ENCODE data around the gene RPIA.

RPIA gene

GRCh38 chr2:88693911-88694414, 2.5 kb downstream of the RPIA start:
- in situ Hi-C loops (cut with MboI; ENCODE audit: low sequenced_read_pairs, unreplicated experiment), result no loop called here
- no peak for DNase-seq (ENCODE audit: low spot score)

GRCh38 chr2:88696611-88697010, 5.1 kb downstream of the RPIA start:
- DNase-seq (ENCODE audit: low spot score), result no peak
- in situ Hi-C loops (cut with MboI; ENCODE audit: low sequenced_read_pairs, unreplicated experiment), result no loop called here
- TF ChIP-seq, protein P1, sequence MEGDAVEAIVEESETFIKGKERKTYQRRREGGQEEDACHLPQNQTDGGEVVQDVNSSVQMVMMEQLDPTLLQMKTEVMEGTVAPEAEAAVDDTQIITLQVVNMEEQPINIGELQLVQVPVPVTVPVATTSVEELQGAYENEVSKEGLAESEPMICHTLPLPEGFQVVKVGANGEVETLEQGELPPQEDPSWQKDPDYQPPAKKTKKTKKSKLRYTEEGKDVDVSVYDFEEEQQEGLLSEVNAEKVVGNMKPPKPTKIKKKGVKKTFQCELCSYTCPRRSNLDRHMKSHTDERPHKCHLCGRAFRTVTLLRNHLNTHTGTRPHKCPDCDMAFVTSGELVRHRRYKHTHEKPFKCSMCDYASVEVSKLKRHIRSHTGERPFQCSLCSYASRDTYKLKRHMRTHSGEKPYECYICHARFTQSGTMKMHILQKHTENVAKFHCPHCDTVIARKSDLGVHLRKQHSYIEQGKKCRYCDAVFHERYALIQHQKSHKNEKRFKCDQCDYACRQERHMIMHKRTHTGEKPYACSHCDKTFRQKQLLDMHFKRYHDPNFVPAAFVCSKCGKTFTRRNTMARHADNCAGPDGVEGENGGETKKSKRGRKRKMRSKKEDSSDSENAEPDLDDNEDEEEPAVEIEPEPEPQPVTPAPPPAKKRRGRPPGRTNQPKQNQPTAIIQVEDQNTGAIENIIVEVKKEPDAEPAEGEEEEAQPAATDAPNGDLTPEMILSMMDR (IDR thresholded peaks at IDR 0.05; ENCODE audit: borderline replicate concordance, control extremely low read depth, extremely low read depth, insufficient read depth, missing control alignments), result no peak

More at GRCh38 chr2:88693911-88694414, 2.5 kb downstream of the RPIA start:
- TF ChIP-seq, protein P1 (IDR thresholded peaks at IDR 0.05; ENCODE audit: borderline replicate concordance, control extremely low read depth, extremely low read depth, insufficient read depth, missing control alignments), result no peak

GRCh38 chr2:88697370-88698026, 6.0 kb downstream of the RPIA start:
- TF ChIP-seq, protein P1 (IDR thresholded peaks at IDR 0.05; ENCODE audit: borderline replicate concordance, control extremely low read depth, extremely low read depth, insufficient read depth, missing control alignments), result no peak
- in situ Hi-C loops (cut with MboI; ENCODE audit: low sequenced_read_pairs, unreplicated experiment), result no loop called here

GRCh38 chr2:88698027-88698413, 6.5 kb downstream of the RPIA start:
- in situ Hi-C loops (cut with MboI; ENCODE audit: low sequenced_read_pairs, unreplicated experiment), result no loop called here
- TF ChIP-seq, protein P1 (IDR thresholded peaks at IDR 0.05; ENCODE audit: borderline replicate concordance, control extremely low read depth, extremely low read depth, insufficient read depth, missing control alignments), result no peak
- DNase-seq (ENCODE audit: low spot score), result no peak

More at GRCh38 chr2:88697370-88698026, 6.0 kb downstream of the RPIA start:
- DNase-seq (ENCODE audit: low spot score), result no peak

DNA sequence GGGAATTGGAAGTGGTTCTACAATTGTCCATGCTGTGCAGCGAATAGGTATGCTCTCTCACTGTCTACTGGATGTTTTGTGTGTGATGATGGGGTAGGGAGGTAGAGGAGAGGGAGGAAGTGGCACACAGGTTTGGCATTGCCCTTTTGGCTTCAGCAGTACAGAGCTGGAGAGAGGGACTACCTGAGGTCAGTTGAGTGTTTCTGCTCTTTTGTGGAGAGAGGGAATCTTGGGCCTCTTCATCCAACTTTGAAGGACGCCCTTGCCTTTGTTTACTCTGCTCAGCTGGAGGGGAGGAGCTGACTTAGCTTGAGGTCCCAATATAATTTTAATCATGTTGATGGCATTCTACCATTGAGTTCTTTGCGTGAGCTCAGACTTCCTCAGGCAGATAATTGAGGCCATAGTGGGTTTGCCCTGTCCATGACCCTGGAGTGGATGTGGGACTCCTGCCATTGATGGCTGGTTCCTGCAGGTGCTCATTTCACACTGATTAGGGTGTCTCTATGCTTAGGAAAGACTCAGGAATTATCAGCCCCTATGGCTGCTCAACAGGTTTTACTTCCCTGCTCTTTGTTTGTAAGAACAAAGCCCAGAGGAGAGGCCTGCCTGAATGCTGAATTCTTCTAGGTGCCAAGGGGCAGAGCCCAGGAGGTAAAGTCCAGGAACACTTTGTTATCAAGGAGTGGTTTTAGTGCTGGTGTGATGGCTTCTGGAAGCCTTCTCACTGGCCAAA, 7.2 kb downstream of the RPIA start:
- in situ Hi-C loops (cut with MboI; ENCODE audit: low sequenced_read_pairs, unreplicated experiment), result no loop called here
- TF ChIP-seq, protein P1 (IDR thresholded peaks at IDR 0.05; ENCODE audit: borderline replicate concordance, control extremely low read depth, extremely low read depth, insufficient read depth, missing control alignments), result no peak
- no peak for DNase-seq (ENCODE audit: low spot score)

DNA sequence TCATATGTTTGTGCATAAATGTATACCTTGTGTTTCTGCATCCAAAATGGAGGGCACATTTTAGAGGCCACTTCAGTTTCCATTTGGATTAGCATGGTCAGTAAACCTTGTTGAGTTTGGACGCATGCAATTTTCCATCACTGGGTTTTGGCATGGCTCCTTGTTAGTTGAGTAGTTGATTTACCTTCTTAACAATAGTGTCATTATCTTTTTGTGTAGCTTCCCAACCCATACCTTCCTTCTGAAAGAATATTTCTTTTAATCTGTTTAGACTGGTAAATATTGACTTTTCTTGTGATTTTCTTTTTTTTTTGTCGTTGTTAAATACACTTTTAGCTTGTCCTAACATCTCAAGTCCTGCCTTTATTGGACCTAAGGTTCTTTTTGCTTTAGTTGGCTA, 15.5 kb downstream of the RPIA start:
- DNase-seq (ENCODE audit: low spot score), result no peak
- in situ Hi-C loops (cut with MboI; ENCODE audit: low sequenced_read_pairs, unreplicated experiment), result no loop called here
- TF ChIP-seq, protein P1 (IDR thresholded peaks at IDR 0.05; ENCODE audit: borderline replicate concordance, control extremely low read depth, extremely low read depth, insufficient read depth, missing control alignments), result no peak

Data from GM13976 (cell line).